ENCODE results near the gene PDGFC.

DNA sequence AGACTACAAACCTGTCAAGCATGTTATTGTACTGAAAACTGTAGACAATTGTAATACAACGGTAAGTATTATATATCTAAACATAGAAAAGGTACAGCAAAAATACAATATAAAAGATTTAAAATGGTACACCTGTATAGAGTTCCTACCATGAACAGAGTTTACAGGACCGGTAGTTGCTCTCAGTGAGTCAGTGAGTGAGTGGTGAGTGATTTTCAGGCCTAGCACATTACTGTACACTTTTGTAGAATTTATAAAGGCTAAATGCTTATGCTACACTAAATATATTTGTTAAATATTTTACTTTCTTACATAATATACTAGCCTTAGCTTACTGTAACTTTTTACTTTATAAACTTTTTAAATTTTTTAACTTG, 37.4 kb downstream of the PDGFC start:
- TF ChIP-seq, protein P1, sequence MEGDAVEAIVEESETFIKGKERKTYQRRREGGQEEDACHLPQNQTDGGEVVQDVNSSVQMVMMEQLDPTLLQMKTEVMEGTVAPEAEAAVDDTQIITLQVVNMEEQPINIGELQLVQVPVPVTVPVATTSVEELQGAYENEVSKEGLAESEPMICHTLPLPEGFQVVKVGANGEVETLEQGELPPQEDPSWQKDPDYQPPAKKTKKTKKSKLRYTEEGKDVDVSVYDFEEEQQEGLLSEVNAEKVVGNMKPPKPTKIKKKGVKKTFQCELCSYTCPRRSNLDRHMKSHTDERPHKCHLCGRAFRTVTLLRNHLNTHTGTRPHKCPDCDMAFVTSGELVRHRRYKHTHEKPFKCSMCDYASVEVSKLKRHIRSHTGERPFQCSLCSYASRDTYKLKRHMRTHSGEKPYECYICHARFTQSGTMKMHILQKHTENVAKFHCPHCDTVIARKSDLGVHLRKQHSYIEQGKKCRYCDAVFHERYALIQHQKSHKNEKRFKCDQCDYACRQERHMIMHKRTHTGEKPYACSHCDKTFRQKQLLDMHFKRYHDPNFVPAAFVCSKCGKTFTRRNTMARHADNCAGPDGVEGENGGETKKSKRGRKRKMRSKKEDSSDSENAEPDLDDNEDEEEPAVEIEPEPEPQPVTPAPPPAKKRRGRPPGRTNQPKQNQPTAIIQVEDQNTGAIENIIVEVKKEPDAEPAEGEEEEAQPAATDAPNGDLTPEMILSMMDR (IDR thresholded peaks at IDR 0.05; ENCODE audit: borderline replicate concordance, extremely low read depth, low read length, poor library complexity, severe bottlenecking), result no peak
- TF ChIP-seq EZH2 (IDR thresholded peaks at IDR 0.05; ENCODE audit: borderline replicate concordance, low read depth, low read length, severe bottlenecking), result no peak

All from DND-41 (cell line).